Fibroblast of lung (primary cell): ENCODE measurements around the gene FRMD4A. TPM values are rescaled to one million over a fixed set of nuclear protein-coding genes. Genes with fewer than 3 reads are reported as not detected.

ENCODE experiments used
- DNase-seq, 2 donors: peaks; one replicate each; pipeline versions ENCODE4 v3.0.0 to v3.0.0-alpha.2; 2010; ENCODE audit warnings: low read depth in 2 of 2
- H2AFZ ChIP-seq: 2 replicates; pipeline ENCODE4 v1.5.1; 2012; ENCODE audit warnings: low read length, control low read depth, inconsistent platforms
- H3K27ac ChIP-seq: 2 replicates; pipeline ENCODE4 v1.5.1; 2011; ENCODE audit warnings: low read length, control low read depth; ENCODE audit not compliant: insufficient read depth
- H3K27me3 ChIP-seq: 2 replicates; pipeline ENCODE4 v1.5.1; 2011; ENCODE audit warnings: mild to moderate bottlenecking, low read length; ENCODE audit not compliant: control insufficient read depth, insufficient read depth
- H3K36me3 ChIP-seq: 2 replicates; pipeline ENCODE4 v1.5.1; 2011; ENCODE audit warnings: low read length; ENCODE audit not compliant: control insufficient read depth, insufficient read depth
- H3K4me1 ChIP-seq: 2 replicates; pipeline ENCODE4 v1.5.1; 2011; ENCODE audit warnings: low read length; ENCODE audit not compliant: control insufficient read depth, insufficient read depth; ENCODE audit errors: extremely low read depth
- H3K4me2 ChIP-seq: 2 replicates; pipeline ENCODE4 v1.5.1; 2011; ENCODE audit warnings: low read length, control low read depth; ENCODE audit not compliant: insufficient read depth; ENCODE audit errors: extremely low read depth
- H3K4me3 ChIP-seq, 4 experiments: fragments of 200-600 bp in 1 of 4; sonication (generic) in 1 of 4; replicated peaks in 1 of 4; 2 replicates each; pipeline ENCODE4 v1.5.1; 2011 to 2016; ENCODE audit warnings: low read length in 4 of 4, low read depth in 3 of 4, mild to moderate bottlenecking in 3 of 4, control low read depth in 2 of 4, inconsistent platforms in 1 of 4, mixed read lengths in 1 of 4; ENCODE audit not compliant: insufficient read depth in 1 of 4; ENCODE audit errors: control extremely low read depth in 1 of 4
- H3K79me2 ChIP-seq: 2 replicates; pipeline ENCODE4 v1.5.1; 2012; ENCODE audit warnings: mild to moderate bottlenecking, low read length, inconsistent platforms; ENCODE audit not compliant: control insufficient read depth, insufficient read depth
- H3K9ac ChIP-seq: 2 replicates; pipeline ENCODE4 v1.5.1; 2011; ENCODE audit warnings: mild to moderate bottlenecking, low read length, control low read depth; ENCODE audit not compliant: insufficient read depth
- H3K9me3 ChIP-seq: 2 replicates; pipeline ENCODE4 v1.5.1; 2012; ENCODE audit warnings: low read depth, low read length; ENCODE audit not compliant: control insufficient read depth, insufficient read depth
- H4K20me1 ChIP-seq: 2 replicates; pipeline ENCODE4 v1.5.1; 2011; ENCODE audit warnings: low read length; ENCODE audit not compliant: control insufficient read depth, insufficient read depth; ENCODE audit errors: extremely low read depth
- CTCF ChIP-seq, 2 donors: IDR thresholded peaks in 1 of 2; conservative IDR thresholded peaks in 1 of 2; 1 replicate in 1 of 2; 2 replicates in 1 of 2; pipeline ENCODE4 v1.5.1; 2011 to 2012; ENCODE audit warnings: low read length in 2 of 2, control low read depth in 1 of 2, inconsistent platforms in 1 of 2, low read depth in 1 of 2, mild to moderate bottlenecking in 1 of 2
- EZH2 ChIP-seq: IDR thresholded peaks from 2 replicates; pipeline ENCODE4 v1.5.1; 2012; ENCODE audit warnings: low read length, control low read depth, mild to moderate bottlenecking; ENCODE audit errors: missing control alignments
- polyA plus RNA-seq, 2 donors: library from polyadenylated mRNA; depleted of rRNA in 1 of 2; stranded (reverse) in 1 of 2; unstranded in 1 of 2; fragments of >200 nt; gene quantifications; 2 replicates each; pipeline ENCODE4 v1.2.1, GENCODE V29; 2011 to 2012; ENCODE audit warnings: missing spikeins in 1 of 2
- total RNA-seq: library from RNA; depleted of rRNA; stranded (reverse); fragments of >200 nt; gene quantifications from 2 replicates; pipeline ENCODE4 v1.2.1, GENCODE V29; 2014

Gene FRMD4A
- total and polyA plus RNA-seq, 2 donors (not counting 1 experiment from before 2014, with no cell fraction given), result 26.9 to 63.6 TPM

DNA sequence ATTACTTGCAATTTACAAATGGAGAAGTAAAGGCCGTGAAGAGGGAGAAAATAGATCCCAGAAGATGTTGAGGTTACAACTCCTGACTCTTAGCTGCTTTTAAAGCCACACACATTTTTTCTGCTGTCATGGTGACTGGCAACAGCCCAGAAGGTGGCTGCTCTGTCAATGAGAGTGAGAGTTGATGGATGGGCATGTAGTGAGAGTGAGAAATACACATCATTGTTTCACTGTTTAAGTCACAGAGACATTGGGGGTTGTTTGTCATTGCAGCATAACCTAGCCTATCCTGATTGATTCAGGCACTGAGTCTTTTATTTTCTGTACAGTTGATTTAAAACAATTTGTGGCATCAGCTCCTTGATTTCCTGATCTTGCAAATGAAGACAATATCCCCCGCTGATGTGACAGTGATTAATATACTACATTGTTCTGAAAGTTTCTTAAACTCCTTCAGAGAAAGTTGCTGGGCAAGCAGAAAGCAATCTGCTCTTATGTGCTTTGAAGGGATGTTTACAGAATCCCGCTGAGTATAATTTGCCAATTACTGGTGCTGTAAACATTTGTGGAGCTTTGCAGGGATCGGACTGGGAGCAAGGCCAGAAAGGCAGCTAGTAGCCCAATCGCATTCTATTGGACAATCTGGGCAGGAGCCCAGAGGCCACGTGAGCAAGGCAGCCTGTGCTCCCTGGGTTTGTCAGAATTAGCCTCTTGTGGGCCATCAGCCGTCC, 514.4 kb downstream of the FRMD4A start:
- Histone ChIP-seq H3K9ac (no peak overlapping the region), H2AFZ (no peak overlapping the region), H3K79me2 (peaks cover 3% of the 10 kb centered on the region), H3K9me3 (no peaks in the 10 kb centered on the region), H4K20me1 (no peaks in the 10 kb centered on the region), H3K36me3 (no peaks in the 10 kb centered on the region), H3K4me3 (no peak overlapping the region), H3K4me2 (peak overlapping the region; percentile 26), H3K27me3 (no peaks in the 10 kb centered on the region), H3K27ac (peak overlapping the region; percentile 43), H3K4me1 (peaks cover 10% of the 10 kb centered on the region)
- peak; percentile 82 to 99 for DNase-seq
- TF ChIP-seq EZH2, result no peak
- no peak for TF ChIP-seq CTCF (conservative IDR thresholded peaks at IDR 0.05 in 1 of 2, IDR thresholded peaks at IDR 0.05 in 1 of 2; ENCODE audit: low read depth in 1 of 2, low read length in 2 of 2)

GRCh38 chr10:13815756-13816155, 515.0 kb downstream of the FRMD4A start:
- TF ChIP-seq CTCF (conservative IDR thresholded peaks at IDR 0.05 in 1 of 2, IDR thresholded peaks at IDR 0.05 in 1 of 2; ENCODE audit: low read depth in 1 of 2, low read length in 2 of 2), result no peak
- no peak for TF ChIP-seq EZH2
- Histone ChIP-seq H3K9me3 (no peaks in the 10 kb centered on the region), H3K27ac (peak overlapping the region; percentile 40), H3K4me2 (no peak overlapping the region), H3K79me2 (peaks cover 3% of the 10 kb centered on the region), H3K4me1 (peaks cover 10% of the 10 kb centered on the region), H3K4me3 (no peak overlapping the region), H4K20me1 (no peaks in the 10 kb centered on the region), H3K36me3 (no peaks in the 10 kb centered on the region), H3K27me3 (no peaks in the 10 kb centered on the region), H2AFZ (no peak overlapping the region), H3K9ac (no peak overlapping the region)
- peak; percentile 54 to 85 for DNase-seq

DNA sequence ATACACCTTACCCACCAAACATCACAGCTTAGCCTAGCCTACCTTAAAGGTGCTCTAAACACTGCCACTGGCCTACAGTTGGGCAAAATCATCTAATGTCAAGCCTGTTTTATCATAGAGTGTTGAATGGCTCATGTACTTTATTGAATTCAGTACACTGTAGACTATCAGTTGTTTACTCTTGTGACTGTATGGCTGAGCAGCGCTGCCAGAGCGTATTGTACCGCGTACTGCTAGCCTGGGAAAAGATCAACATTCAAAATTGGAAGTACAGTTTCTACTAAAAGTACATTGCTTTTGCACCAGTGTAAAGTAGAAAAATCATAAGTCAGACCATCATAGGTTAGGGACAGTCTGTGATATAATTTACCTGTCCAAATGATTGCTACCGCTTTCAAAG, 517.2 kb downstream of the FRMD4A start:
- no peak overlapping the region for H2AFZ ChIP-seq
- H3K79me2 ChIP-seq, result peaks cover 3% of the 10 kb centered on the region
- no peaks in the 10 kb centered on the region for H3K9me3 ChIP-seq
- H4K20me1 ChIP-seq, result no peaks in the 10 kb centered on the region
- no peak overlapping the region for H3K9ac ChIP-seq
- peaks cover 8% of the 10 kb centered on the region for H3K4me1 ChIP-seq
- no peak overlapping the region for H3K4me2 ChIP-seq
- DNase-seq, result no peak
- no peak overlapping the region for H3K4me3 ChIP-seq
- no peak overlapping the region for H3K27ac ChIP-seq
- H3K27me3 ChIP-seq, result no peaks in the 10 kb centered on the region
- no peaks in the 10 kb centered on the region for H3K36me3 ChIP-seq
- no peak for TF ChIP-seq EZH2
- no peak for TF ChIP-seq CTCF (conservative IDR thresholded peaks at IDR 0.05 in 1 of 2, IDR thresholded peaks at IDR 0.05 in 1 of 2; ENCODE audit: low read depth in 1 of 2, low read length in 2 of 2)
